Breast epithelium (tissue), 4 donors: Measurements from ENCODE around the gene NGDN. TPM values are rescaled to one million over a fixed set of nuclear protein-coding genes. Genes with fewer than 3 reads are reported as not detected.
A peak's percentile ranks its signal among the peaks of the same experiment; 100 is the strongest.

Source experiments
- DNase-seq, 2 donors: peaks; one replicate each; pipeline ENCODE4 v3.0.0-alpha.2; 2019; ENCODE audit warnings: low spot score in 2 of 2
- H3K27ac ChIP-seq, 2 donors: fragments of 200-600 bp; sonication (generic) in 1 of 2; one replicate each; pipeline ENCODE4 v1.5.1; 2016 to 2019; ENCODE audit warnings: mild to moderate bottlenecking in 1 of 2
- H3K27me3 ChIP-seq, 2 donors: fragments of 200-600 bp; sonication (generic) in 1 of 2; one replicate each; pipeline versions ENCODE4 v1.5.1 to v1.6.0; 2017 to 2019; ENCODE audit warnings: control low read depth in 1 of 2, mild to moderate bottlenecking in 1 of 2
- H3K36me3 ChIP-seq: fragments of 200-600 bp; one replicate; pipeline ENCODE4 v1.5.1; 2019
- H3K4me1 ChIP-seq, 2 donors: fragments of 200-600 bp; sonication (generic); one replicate each; pipeline ENCODE4 v1.5.1; 2016 to 2019; ENCODE audit warnings: control low read depth in 1 of 2
- H3K4me3 ChIP-seq, 3 donors: fragments of 200-600 bp; sonication (generic); 1 replicate in 2 of 3; 2 replicates in 1 of 3; pipeline ENCODE4 v1.5.1; 2016 to 2019; ENCODE audit warnings: mild to moderate bottlenecking in 3 of 3, moderate library complexity in 2 of 3
- H3K9me3 ChIP-seq, 2 donors: fragments of 200-600 bp; sonication (generic) in 1 of 2; one replicate each; pipeline ENCODE4 v1.5.1; 2016 to 2019; ENCODE audit warnings: control low read depth in 1 of 2
- POLR2A ChIP-seq: fragments of 450-650 bp; IDR thresholded peaks from one replicate; pipeline ENCODE4 v1.6.1; 2016; ENCODE audit warnings: antibody characterized with exemption, mild to moderate bottlenecking, moderate library complexity
- POLR2AphosphoS5 ChIP-seq, 3 donors: sonication (generic); formaldehyde crosslinking; IDR thresholded peaks; one replicate each; pipeline ENCODE4 v1.6.1; 2017; ENCODE audit warnings: antibody characterized with exemption in 3 of 3
- intact Hi-C: fragments of 100-400 bp; cut with DNase I; formaldehyde crosslinking; loops from one replicate; pipeline ENCODE4 v1.15.1; 2023; ENCODE audit warnings: low total_unique reads
- total RNA-seq, 3 donors: library from RNA; depleted of rRNA; stranded (reverse); fragments of >200 nt; gene quantifications; one replicate each; pipeline ENCODE4 v1.1.0, GENCODE V29; 2016
- TF ChIP-seq, protein P1 (sequence below), 3 donors: fragments of 450-650 bp; IDR thresholded peaks; one replicate each; pipeline ENCODE4 v1.5.1; 2016 to 2017; ENCODE audit warnings: antibody characterized with exemption in 3 of 3, mild to moderate bottlenecking in 3 of 3, moderate library complexity in 3 of 3

The NGDN gene
- total RNA-seq, 3 donors from 2014 or later: 39.8 to 58.8 (median 42.3) TPM

DNA sequence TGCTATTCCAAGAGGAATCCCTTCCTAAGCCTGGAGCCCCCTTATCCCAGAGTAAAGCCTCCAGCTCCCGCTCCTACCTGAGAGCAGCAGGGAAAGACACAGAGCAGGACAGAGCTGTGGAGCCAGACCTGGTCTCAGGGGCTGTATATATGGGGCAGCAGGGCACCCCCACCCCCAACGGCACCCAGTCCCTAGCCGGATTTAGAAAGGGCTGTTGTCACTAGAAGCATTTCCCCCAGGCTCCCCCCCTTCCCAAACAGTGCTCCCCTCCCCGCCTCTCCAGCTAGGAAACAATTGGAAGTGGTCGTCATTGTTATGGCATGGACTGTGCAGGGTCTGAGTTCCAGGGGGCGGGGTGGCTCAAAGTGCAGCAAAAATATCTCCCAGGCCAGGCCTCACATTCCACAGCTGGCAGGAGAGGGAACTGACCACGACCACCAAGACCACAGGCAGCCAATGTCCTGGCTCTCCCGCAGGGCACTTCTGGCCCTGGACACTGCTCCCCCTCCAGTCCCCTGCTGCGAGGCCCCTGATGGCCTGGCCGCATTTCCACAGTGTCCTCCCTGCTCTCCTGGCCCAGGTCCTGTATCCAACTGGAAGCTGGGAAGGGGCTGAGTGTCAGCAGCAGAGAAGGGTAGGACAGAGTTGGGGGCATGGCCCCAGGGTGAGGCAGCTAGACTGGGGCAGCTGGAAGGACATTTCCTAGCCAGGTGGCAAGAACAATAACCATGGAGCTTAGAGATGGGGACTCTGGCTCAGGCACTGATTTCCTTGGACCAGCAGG is 33.8 kb upstream of the NGDN start, which contains the start of gene MYH7:
Gene MYH7 (minus strand): TSS at position 118 of the 784 bp plus-strand sequence. CDS start 1,928 bp downstream, outside the sequence.
- no peaks in the 10 kb centered on the region for H3K9me3 ChIP-seq
- no peaks in the 10 kb centered on the region for H3K36me3 ChIP-seq
- no peak within 1 kb of the TSS for H3K27ac ChIP-seq
- H3K27me3 ChIP-seq: no peaks in the 10 kb centered on the region
- no peak for TF ChIP-seq POLR2AphosphoS5 (IDR thresholded peaks at IDR 0.05)
- TF ChIP-seq, protein P1, sequence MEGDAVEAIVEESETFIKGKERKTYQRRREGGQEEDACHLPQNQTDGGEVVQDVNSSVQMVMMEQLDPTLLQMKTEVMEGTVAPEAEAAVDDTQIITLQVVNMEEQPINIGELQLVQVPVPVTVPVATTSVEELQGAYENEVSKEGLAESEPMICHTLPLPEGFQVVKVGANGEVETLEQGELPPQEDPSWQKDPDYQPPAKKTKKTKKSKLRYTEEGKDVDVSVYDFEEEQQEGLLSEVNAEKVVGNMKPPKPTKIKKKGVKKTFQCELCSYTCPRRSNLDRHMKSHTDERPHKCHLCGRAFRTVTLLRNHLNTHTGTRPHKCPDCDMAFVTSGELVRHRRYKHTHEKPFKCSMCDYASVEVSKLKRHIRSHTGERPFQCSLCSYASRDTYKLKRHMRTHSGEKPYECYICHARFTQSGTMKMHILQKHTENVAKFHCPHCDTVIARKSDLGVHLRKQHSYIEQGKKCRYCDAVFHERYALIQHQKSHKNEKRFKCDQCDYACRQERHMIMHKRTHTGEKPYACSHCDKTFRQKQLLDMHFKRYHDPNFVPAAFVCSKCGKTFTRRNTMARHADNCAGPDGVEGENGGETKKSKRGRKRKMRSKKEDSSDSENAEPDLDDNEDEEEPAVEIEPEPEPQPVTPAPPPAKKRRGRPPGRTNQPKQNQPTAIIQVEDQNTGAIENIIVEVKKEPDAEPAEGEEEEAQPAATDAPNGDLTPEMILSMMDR (IDR thresholded peaks at IDR 0.05): no peak
- no peak for TF ChIP-seq POLR2A
- intact Hi-C loops: no loop called here
- H3K4me3 ChIP-seq: no peak within 1 kb of the TSS
- no peaks in the 10 kb centered on the region for H3K4me1 ChIP-seq
- peak; percentile 7 to 40 for DNase-seq

DNA sequence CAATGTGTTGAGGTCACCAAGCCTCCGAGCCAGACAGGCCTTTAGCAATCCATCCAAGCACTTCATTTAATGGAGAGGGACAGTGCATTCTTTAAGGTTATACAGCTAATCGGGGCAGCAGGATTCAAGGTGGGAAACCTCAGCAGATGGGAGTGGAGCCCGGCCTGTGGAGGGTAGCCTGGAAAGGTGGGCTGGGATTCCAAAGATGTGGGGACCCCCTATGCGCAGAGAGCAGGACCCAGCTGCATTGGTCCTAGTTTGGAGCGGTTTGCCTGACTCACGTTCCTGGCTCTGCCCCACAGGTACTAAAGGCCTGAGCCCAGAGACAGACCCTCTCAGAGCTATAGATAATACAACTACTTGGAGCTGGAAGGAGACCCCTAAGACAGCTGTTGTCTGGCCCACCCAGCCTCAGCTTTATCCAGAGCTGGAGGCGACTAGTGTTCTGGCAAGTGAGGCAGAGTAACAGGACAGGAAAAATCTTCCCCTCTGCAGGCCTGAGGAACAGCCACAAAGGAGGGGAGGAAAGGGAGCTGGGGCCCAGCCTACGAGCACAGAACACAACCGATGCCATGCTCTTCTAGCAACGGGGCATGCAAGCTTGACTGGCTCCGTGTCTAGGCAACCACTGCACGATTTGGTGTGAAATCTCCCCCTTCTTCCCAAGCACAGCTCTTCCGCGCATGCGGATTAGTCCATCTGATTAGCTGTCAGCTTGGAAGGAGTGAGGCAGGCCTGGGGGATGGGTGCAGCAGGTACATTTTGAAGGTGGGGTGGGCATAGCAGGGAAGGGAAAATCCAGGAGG is 33.0 kb upstream of the NGDN start:
- no peaks in the 10 kb centered on the region for H3K9me3 ChIP-seq
- intact Hi-C loops: no loop called here
- no peak overlapping the region for H3K4me3 ChIP-seq
- no peaks in the 10 kb centered on the region for H3K27me3 ChIP-seq
- H3K36me3 ChIP-seq: no peaks in the 10 kb centered on the region
- no peak overlapping the region for H3K27ac ChIP-seq
- no peaks in the 10 kb centered on the region for H3K4me1 ChIP-seq
- TF ChIP-seq, protein P1 (IDR thresholded peaks at IDR 0.05): no peak
- peak in 1 of 2 donors; percentile 35 for DNase-seq

DNA sequence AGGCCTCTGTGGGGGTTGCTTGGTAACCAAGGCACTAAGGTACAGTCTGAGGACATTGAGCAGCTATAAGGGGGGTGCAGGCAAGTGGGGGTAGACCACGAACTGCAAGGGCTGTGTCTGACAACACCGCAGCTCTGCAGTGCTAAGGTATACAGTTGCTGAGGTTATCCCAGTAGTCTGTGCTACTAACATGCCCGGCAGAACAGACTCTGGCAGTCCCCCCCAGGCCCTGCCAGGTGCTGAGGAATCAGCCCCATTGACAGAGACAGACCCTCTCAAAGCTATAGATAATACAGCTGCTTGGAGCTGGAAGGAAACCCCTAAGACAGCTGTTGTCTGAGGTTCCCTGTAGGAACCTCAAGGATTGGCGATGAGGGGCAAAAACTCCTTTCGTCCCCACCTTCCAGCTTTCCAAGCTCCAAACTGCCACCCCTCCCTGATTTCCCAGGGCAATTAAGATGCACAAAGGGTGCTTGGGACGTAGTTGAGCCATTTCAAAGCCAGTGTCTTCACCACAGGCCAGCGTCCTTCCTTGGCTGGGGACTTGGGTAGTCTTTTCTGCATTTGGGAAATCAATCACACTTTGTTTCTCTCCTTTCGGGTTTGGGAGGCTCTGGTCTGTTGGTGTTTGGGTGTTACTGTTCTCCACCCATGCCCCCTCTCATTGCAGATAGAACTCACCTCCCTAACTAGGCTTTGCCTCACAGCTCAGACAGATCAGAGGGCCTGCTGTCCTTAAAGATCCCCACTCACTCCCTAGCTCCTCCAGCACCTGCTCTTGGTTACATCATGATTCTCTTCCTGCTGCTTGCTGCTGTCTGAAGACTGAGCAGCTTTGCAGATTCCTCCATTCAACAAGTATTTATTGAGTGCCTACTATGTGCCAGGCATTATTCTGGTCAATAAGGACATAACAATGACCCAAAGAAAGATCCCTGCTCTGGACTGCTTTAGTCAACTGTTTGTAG is 32.1 kb upstream of the NGDN start:
- H3K4me1 ChIP-seq: no peaks in the 10 kb centered on the region
- no peak overlapping the region for H3K4me3 ChIP-seq
- H3K27ac ChIP-seq: no peak overlapping the region
- no peaks in the 10 kb centered on the region for H3K36me3 ChIP-seq
- intact Hi-C loops: no loop called here
- H3K9me3 ChIP-seq: no peaks in the 10 kb centered on the region
- TF ChIP-seq POLR2AphosphoS5 (IDR thresholded peaks at IDR 0.05) (no peak), POLR2A (no peak)
- TF ChIP-seq, protein P1 (IDR thresholded peaks at IDR 0.05): no peak
- H3K27me3 ChIP-seq: no peaks in the 10 kb centered on the region
- DNase-seq: peak; percentile 12

DNA sequence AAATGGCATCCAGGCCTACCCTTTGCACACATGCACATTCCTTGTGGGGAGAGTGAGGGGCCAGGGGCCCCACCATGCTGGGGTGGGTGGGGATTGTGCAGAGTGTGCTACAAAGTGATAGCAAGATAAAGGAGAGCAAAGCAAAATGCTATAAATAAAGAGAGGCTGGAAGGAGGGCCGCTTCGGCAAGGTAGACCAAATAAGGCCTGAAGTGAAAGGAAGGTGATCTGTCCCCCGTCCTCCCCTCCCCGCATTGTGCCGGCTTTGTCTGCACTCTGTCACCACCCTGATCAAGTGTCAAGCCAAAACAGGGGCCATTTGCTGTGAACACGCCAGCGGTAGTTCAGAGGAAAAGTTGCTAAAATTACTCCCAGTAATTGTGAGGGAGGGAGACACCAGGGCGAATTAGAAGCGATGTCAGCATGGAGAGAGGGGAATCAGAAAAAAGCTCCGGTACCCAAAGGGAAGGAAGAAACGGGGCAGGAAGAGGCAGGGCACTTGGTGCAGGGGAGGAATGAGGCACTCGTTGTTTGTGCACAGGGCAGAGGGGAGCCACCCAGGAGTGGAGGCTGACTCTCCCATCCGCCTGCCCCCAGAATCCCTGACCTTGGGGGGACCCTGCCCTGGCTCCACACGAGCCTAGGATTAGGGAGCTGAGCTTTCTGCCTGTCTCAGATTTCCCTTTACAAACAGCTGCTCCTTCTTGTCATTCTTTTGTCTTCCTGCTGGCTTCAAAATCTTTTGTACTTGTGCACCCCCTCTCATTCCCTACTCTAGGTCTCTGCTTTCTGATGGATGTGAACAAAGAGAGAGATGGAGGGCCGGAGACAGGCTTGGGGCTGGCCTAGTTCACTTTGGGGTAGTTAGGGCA is 31.2 kb upstream of the NGDN start:
- H3K27me3 ChIP-seq: no peaks in the 10 kb centered on the region
- intact Hi-C loops: no loop called here
- H3K27ac ChIP-seq: no peak overlapping the region
- no peaks in the 10 kb centered on the region for H3K9me3 ChIP-seq
- TF ChIP-seq POLR2AphosphoS5 (IDR thresholded peaks at IDR 0.05) (no peak), POLR2A (no peak)
- TF ChIP-seq, protein P1 (IDR thresholded peaks at IDR 0.05): no peak
- no peak overlapping the region for H3K4me3 ChIP-seq
- DNase-seq: peak; percentile 14 to 34
- H3K36me3 ChIP-seq: no peaks in the 10 kb centered on the region
- H3K4me1 ChIP-seq: no peaks in the 10 kb centered on the region
